ENCODE results near the gene PRX. TPM values are rescaled to one million over a fixed set of nuclear protein-coding genes. Genes with fewer than 3 reads are reported as not detected.

Gene PRX
- total RNA-seq, 1 donor from 2014 or later, result 3.3 TPM

GRCh38 chr19:40390084-40390742 is 23.0 kb downstream of the PRX start, which contains the start of gene HIPK4:
Gene HIPK4 (minus strand): TSS chr19:40390181. CDS start chr19:40389902, 279 bp downstream.
- Histone ChIP-seq H3K27ac (replicated peaks) (no peak within 1 kb of the TSS), H3K36me3 (no peaks in the 10 kb centered on the region), H3K4me1 (peaks cover 3% of the 10 kb centered on the region), H3K9me3 (replicated peaks) (no peaks in the 10 kb centered on the region), H3K27me3 (ENCODE audit: low read depth) (no peaks in the 10 kb centered on the region), H3K4me3 (no peak within 1 kb of the TSS)
- TF ChIP-seq CTCF (IDR thresholded peaks at IDR 0.05; ENCODE audit: borderline replicate concordance), result no peak
- DNase-seq, result no peak
- intact Hi-C loops (cut with micrococcal nuclease), result no loop called here

- H3K9me3 ChIP-seq (replicated peaks), result no peaks in the 10 kb centered on the region
- intact Hi-C loops (cut with micrococcal nuclease), result no loop called here
- peaks cover 3% of the 10 kb centered on the region for H3K4me1 ChIP-seq
- no peaks in the 10 kb centered on the region for H3K36me3 ChIP-seq
- TF ChIP-seq CTCF (IDR thresholded peaks at IDR 0.05; ENCODE audit: borderline replicate concordance), result no peak
- no peaks in the 10 kb centered on the region for H3K27me3 ChIP-seq (ENCODE audit: low read depth)
- H3K27ac ChIP-seq (replicated peaks), result no peak overlapping the region
- no peak for DNase-seq
- no peak overlapping the region for H3K4me3 ChIP-seq
These were observed 23.6 kb downstream of the PRX start for GRCh38 chr19:40389404-40390083.

GRCh38 chr19:40388481-40388880 is 24.7 kb downstream of the PRX start:
- Histone ChIP-seq H3K27me3 (ENCODE audit: low read depth) (no peaks in the 10 kb centered on the region), H3K9me3 (replicated peaks) (no peaks in the 10 kb centered on the region), H3K4me1 (peaks cover 3% of the 10 kb centered on the region), H3K4me3 (no peak overlapping the region), H3K36me3 (no peaks in the 10 kb centered on the region), H3K27ac (replicated peaks) (no peak overlapping the region)
- intact Hi-C loops (cut with micrococcal nuclease), result no loop called here
- no peak for TF ChIP-seq CTCF (IDR thresholded peaks at IDR 0.05; ENCODE audit: borderline replicate concordance)
- no peak for DNase-seq

- Histone ChIP-seq H3K27ac (replicated peaks) (no peak overlapping the region), H3K4me1 (no peaks in the 10 kb centered on the region), H3K36me3 (no peaks in the 10 kb centered on the region), H3K4me3 (no peak overlapping the region), H3K9me3 (replicated peaks) (no peaks in the 10 kb centered on the region), H3K27me3 (ENCODE audit: low read depth) (no peaks in the 10 kb centered on the region)
- TF ChIP-seq CTCF (IDR thresholded peaks at IDR 0.05; ENCODE audit: borderline replicate concordance), result no peak
- intact Hi-C loops (cut with micrococcal nuclease), result no loop called here
- no peak for DNase-seq
These were observed 26.0 kb downstream of the PRX start for GRCh38 chr19:40387155-40387554.

GRCh38 chr19:40383668-40384248 is 29.4 kb downstream of the PRX start:
- intact Hi-C loops (cut with micrococcal nuclease), result no loop called here
- no peak for DNase-seq
- Histone ChIP-seq H3K36me3 (peaks cover 10% of the 10 kb centered on the region), H3K4me3 (no peak overlapping the region), H3K27me3 (ENCODE audit: low read depth) (no peaks in the 10 kb centered on the region), H3K27ac (replicated peaks) (no peak overlapping the region), H3K4me1 (no peaks in the 10 kb centered on the region), H3K9me3 (replicated peaks) (no peaks in the 10 kb centered on the region)
- no peak for TF ChIP-seq CTCF (IDR thresholded peaks at IDR 0.05; ENCODE audit: borderline replicate concordance)
